DND-41 (cell line): ENCODE data around the gene ZNF277.

Source experiments
- ATAC-seq: fragments of 200-7000 bp; cut with Tn5 transposase; 3 replicates; pipeline ENCODE4 v1.9.1; 2021; ENCODE audit warnings: low read depth; ENCODE audit not compliant: insufficient read depth
- DNase-seq: peaks from one replicate; pipeline ENCODE4 v3.0.0-alpha.2; 2020
- H2AFZ ChIP-seq: 2 replicates; pipeline ENCODE4 v1.6.0; 2012; ENCODE audit warnings: low read depth, low read length
- H3K27ac ChIP-seq: 2 replicates; pipeline ENCODE4 v1.5.1; 2012; ENCODE audit warnings: low read length, inconsistent platforms
- H3K27me3 ChIP-seq: fragments of 200-600 bp; sonication (generic); 2 replicates; pipeline ENCODE4 v1.6.0; 2012; ENCODE audit warnings: low read length, mild to moderate bottlenecking, inconsistent platforms; ENCODE audit not compliant: insufficient read depth, poor library complexity
- H3K36me3 ChIP-seq: 2 replicates; pipeline ENCODE4 v1.5.1; 2012; ENCODE audit warnings: low read length, inconsistent platforms; ENCODE audit not compliant: insufficient read depth
- H3K4me1 ChIP-seq: 2 replicates; pipeline ENCODE4 v1.5.1; 2012; ENCODE audit warnings: mild to moderate bottlenecking, low read length; ENCODE audit not compliant: insufficient read depth
- H3K4me2 ChIP-seq: 2 replicates; pipeline ENCODE4 v1.6.0; 2012; ENCODE audit warnings: mild to moderate bottlenecking, moderate library complexity, low read length, inconsistent platforms; ENCODE audit not compliant: insufficient read depth
- H3K4me3 ChIP-seq, 2 experiments: fragments of 200-600 bp in 1 of 2; shearing (Covaris generic) in 1 of 2; 2 replicates each; pipeline ENCODE4 v1.5.1; 2012 to 2016; ENCODE audit warnings: inconsistent platforms in 2 of 2, low read length in 2 of 2, mild to moderate bottlenecking in 2 of 2, low read depth in 1 of 2, moderate library complexity in 1 of 2
- H3K79me2 ChIP-seq: 2 replicates; pipeline ENCODE4 v1.6.0; 2012; ENCODE audit warnings: low read length, inconsistent platforms; ENCODE audit not compliant: insufficient read depth
- H3K9ac ChIP-seq: 2 replicates; pipeline ENCODE4 v1.6.0; 2012; ENCODE audit warnings: low read depth, mild to moderate bottlenecking, inconsistent platforms, low read length, moderate library complexity
- H3K9me3 ChIP-seq: 2 replicates; pipeline ENCODE4 v1.5.1; 2012; ENCODE audit warnings: low read length, moderate library complexity, mild to moderate bottlenecking, inconsistent platforms; ENCODE audit not compliant: insufficient read depth, severe bottlenecking
- H4K20me1 ChIP-seq: 2 replicates; pipeline ENCODE4 v1.6.0; 2012; ENCODE audit warnings: low read length; ENCODE audit not compliant: insufficient read depth
- CTCF ChIP-seq: IDR thresholded peaks from 2 replicates; pipeline ENCODE4 v1.5.1; 2012; ENCODE audit warnings: borderline replicate concordance, low read length, moderate library complexity, mild to moderate bottlenecking; ENCODE audit not compliant: poor library complexity, severe bottlenecking; ENCODE audit errors: extremely low read depth
- EZH2 ChIP-seq: IDR thresholded peaks from 3 replicates; pipeline ENCODE4 v1.6.1; 2012; ENCODE audit warnings: borderline replicate concordance, low read depth, mild to moderate bottlenecking, moderate library complexity, low read length, inconsistent platforms; ENCODE audit not compliant: severe bottlenecking

ZNF277 gene

GRCh38 chr7:112266141-112266540 is 59.6 kb downstream of the ZNF277 start:
- Histone ChIP-seq H3K4me2 (no peak overlapping the region), H3K79me2 (peaks cover 22% of the 10 kb centered on the region; the same call in 1 of the 2 replicates), H3K27ac (no peak overlapping the region), H3K9ac (no peak overlapping the region), H3K4me1 (no peaks in the 10 kb centered on the region), H3K4me3 (no peak overlapping the region), H3K36me3 (no peaks in the 10 kb centered on the region), H4K20me1 (peaks cover 6% of the 10 kb centered on the region; the same call in 1 of the 2 replicates), H3K9me3 (no peaks in the 10 kb centered on the region), H3K27me3 (no peaks in the 10 kb centered on the region), H2AFZ (no peak overlapping the region)
- TF ChIP-seq EZH2 (no peak), CTCF (no peak)
- no peak for ATAC-seq
- no peak for DNase-seq

- no peak overlapping the region for H3K9ac ChIP-seq
- no peaks in the 10 kb centered on the region for H3K27me3 ChIP-seq
- H3K27ac ChIP-seq = no peak overlapping the region
- no peak overlapping the region for H3K4me2 ChIP-seq
- H3K9me3 ChIP-seq = no peaks in the 10 kb centered on the region
- H3K4me1 ChIP-seq = no peaks in the 10 kb centered on the region
- DNase-seq = no peak
- no peak for ATAC-seq
- TF ChIP-seq CTCF (no peak), EZH2 (no peak)
- H4K20me1 ChIP-seq = peaks cover 6% of the 10 kb centered on the region; the same call in 1 of the 2 replicates
- H2AFZ ChIP-seq = no peak overlapping the region
- H3K4me3 ChIP-seq = no peak overlapping the region
- H3K79me2 ChIP-seq = peaks cover 24% of the 10 kb centered on the region; the same call in 1 of the 2 replicates
- no peaks in the 10 kb centered on the region for H3K36me3 ChIP-seq
Measured at GRCh38 chr7:112266595-112267270, 60.2 kb downstream of the ZNF277 start.

- ATAC-seq (no peak), DNase-seq (no peak)
- Histone ChIP-seq H3K9me3 (no peaks in the 10 kb centered on the region), H4K20me1 (peaks cover 6% of the 10 kb centered on the region; the same call in 1 of the 2 replicates), H3K4me1 (no peaks in the 10 kb centered on the region), H3K4me2 (no peak overlapping the region), H3K27ac (no peak overlapping the region), H3K36me3 (no peaks in the 10 kb centered on the region), H3K9ac (no peak overlapping the region), H2AFZ (no peak overlapping the region), H3K4me3 (no peak overlapping the region), H3K27me3 (no peaks in the 10 kb centered on the region), H3K79me2 (peaks cover 31% of the 10 kb centered on the region; the same call in 1 of the 2 replicates)
- TF ChIP-seq EZH2 (no peak), CTCF (no peak)
Measured at GRCh38 chr7:112267944-112268691, 61.6 kb downstream of the ZNF277 start.
